GM12892 (cell line): ENCODE results near the gene GLDC.

Source experiments
- POLR2A ChIP-seq: IDR thresholded peaks from 2 replicates; pipeline ENCODE4 v1.6.1; 2011; ENCODE audit warnings: low read depth, low read length, control low read depth
- POLR2AphosphoS5 ChIP-seq: IDR thresholded peaks from 2 replicates; pipeline ENCODE4 v1.6.1; 2011; ENCODE audit warnings: low read depth, low read length, control low read depth
- TAF1 ChIP-seq: IDR thresholded peaks from 2 replicates; pipeline ENCODE4 v1.6.1; 2011; ENCODE audit warnings: low read depth, mild to moderate bottlenecking, control low read depth, low read length, borderline replicate concordance

DNA sequence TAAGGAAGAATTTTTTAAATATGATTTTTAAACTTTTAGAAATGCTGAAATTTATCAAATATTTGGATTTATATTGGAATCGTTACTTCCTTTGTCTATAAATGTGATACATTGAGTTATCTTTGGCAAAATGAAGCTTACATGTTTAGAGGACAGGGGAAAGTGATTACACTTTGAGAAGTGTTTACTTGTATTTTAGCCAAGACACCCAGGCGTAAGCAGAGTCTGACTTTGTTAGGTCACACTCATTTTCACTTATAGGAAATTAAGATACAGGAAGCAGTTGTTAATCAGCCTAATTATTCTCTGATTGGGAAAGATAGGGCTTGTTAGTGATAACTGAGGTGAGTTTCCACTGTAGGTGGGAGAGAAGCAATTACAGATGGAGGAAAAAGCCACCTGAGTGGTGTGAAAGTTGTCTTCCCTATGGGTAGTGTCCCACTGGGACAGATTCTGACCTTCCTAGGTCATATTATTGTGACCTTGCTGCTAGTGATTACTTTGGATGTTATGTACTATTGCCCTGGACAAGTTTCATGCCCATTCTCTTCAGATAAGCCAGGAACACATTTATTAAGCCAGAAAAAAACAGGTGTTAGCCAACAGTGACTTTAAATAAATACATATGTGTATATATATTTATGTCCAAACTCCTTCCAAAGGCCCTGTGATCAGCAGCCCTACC lies 143.9 kb downstream of the GLDC start:
- no peak for TF ChIP-seq POLR2A
- no peak for TF ChIP-seq POLR2AphosphoS5
- no peak for TF ChIP-seq TAF1
